ENCODE data around the gene SUGCT.

DNA sequence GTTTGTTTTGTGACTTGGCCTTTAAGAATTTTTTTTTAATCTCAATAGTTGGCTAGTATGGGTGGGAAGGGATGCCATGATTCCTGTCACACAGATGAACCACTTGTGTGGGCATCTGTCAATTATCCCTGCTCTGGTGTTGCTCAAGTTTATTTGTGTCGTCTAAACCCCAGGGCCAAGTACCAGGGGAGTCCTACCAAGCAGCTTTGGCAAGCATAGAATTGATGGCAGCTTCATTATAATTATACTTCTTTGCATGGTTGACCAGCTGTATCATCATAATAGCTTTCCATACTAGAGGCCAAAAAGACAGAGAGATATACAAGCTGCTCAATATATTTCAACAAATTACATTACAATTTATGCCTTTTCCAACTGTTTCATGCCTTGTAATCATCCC is 30.4 kb downstream of the SUGCT start:
- TF ChIP-seq, protein P1, sequence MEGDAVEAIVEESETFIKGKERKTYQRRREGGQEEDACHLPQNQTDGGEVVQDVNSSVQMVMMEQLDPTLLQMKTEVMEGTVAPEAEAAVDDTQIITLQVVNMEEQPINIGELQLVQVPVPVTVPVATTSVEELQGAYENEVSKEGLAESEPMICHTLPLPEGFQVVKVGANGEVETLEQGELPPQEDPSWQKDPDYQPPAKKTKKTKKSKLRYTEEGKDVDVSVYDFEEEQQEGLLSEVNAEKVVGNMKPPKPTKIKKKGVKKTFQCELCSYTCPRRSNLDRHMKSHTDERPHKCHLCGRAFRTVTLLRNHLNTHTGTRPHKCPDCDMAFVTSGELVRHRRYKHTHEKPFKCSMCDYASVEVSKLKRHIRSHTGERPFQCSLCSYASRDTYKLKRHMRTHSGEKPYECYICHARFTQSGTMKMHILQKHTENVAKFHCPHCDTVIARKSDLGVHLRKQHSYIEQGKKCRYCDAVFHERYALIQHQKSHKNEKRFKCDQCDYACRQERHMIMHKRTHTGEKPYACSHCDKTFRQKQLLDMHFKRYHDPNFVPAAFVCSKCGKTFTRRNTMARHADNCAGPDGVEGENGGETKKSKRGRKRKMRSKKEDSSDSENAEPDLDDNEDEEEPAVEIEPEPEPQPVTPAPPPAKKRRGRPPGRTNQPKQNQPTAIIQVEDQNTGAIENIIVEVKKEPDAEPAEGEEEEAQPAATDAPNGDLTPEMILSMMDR (IDR thresholded peaks at IDR 0.05; ENCODE audit: low read depth, low read length) = no peak
- TF ChIP-seq EZH2phosphoT487 (IDR thresholded peaks at IDR 0.05; ENCODE audit: low read depth) = no peak
